ENCODE data around the gene LMBR1L. TPM values are rescaled to one million over a fixed set of nuclear protein-coding genes. Genes with fewer than 3 reads are reported as not detected.

LMBR1L gene
- total RNA-seq, 1 experiment from 2014 or later: 78.2 TPM

DNA sequence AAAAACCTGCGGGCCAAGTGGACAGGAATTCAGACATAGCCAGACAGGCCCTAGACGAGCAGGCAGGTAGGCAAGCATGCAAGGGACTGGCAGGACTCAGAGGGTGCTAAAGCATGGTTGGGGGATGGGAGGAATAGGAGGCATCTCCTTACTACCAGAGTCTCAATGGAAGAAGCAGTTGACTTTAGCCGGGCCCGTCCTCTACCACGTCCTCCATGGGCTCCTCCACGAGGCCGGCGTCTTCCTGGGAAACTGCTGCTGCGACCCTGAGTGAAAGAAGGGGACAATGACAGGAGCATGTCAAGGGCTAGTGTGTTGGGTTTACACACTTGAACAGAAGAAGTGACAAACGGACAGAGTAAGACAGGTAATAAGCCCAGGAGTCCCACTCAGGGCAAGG is 61.7 kb downstream of the LMBR1L start (continued):
- TF ChIP-seq MYBL2 (CRISPR knock-in tag; IDR thresholded peaks at IDR 0.05): no peak
- TF ChIP-seq, protein P1, sequence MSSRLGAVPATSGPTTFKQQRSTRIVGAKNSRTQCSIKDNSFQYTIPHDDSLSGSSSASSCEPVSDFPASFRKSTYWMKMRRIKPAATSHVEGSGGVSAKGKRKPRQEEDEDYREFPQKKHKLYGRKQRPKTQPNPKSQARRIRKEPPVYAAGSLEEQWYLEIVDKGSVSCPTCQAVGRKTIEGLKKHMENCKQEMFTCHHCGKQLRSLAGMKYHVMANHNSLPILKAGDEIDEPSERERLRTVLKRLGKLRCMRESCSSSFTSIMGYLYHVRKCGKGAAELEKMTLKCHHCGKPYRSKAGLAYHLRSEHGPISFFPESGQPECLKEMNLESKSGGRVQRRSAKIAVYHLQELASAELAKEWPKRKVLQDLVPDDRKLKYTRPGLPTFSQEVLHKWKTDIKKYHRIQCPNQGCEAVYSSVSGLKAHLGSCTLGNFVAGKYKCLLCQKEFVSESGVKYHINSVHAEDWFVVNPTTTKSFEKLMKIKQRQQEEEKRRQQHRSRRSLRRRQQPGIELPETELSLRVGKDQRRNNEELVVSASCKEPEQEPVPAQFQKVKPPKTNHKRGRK (CRISPR knock-in tag; IDR thresholded peaks at IDR 0.05; ENCODE audit: borderline replicate concordance): no peak

Other genes with a start within 250 kb of the LMBR1L start
- gene RND1, start 245.0 kb downstream of the LMBR1L start, total RNA-seq (2021): 7.6 to 9.1 TPM (median 8.5 TPM) in 3 replicates
- gene FKBP11, start 185.4 kb downstream of the LMBR1L start, total RNA-seq (2021): 54.7 to 64.5 TPM (median 62.9 TPM) in 3 replicates
- 238 to 256 TPM (median 248 TPM) in 3 replicates for gene ARF3, start 153.4 kb downstream of the LMBR1L start, total RNA-seq (2021)
- 0.50 to 0.55 TPM (median 0.55 TPM) in 3 replicates for gene WNT10B, start 139.1 kb downstream of the LMBR1L start, total RNA-seq (2021)
- not detected in 3 replicates for gene WNT1, start 132.5 kb downstream of the LMBR1L start, total RNA-seq (2021)
- gene DDN, start 111.5 kb downstream of the LMBR1L start, total RNA-seq (2021): 0.33 to 0.55 TPM (median 0.50 TPM) in 3 replicates
- 37.9 to 41.6 TPM (median 38.0 TPM) in 3 replicates for gene PRKAG1, start 92.1 kb downstream of the LMBR1L start, total RNA-seq (2021)
- 100 to 104 TPM (median 101 TPM) in 3 replicates for gene KMT2D, start 50.1 kb downstream of the LMBR1L start, total RNA-seq (2021)
- 6.4 to 9.0 TPM (median 6.9 TPM) in 3 replicates for gene RHEBL1, start 40.9 kb downstream of the LMBR1L start, total RNA-seq (2021)
- 0.15 TPM in 1 of 3 replicates, not detected in the others for gene DHH, start 16.0 kb downstream of the LMBR1L start, total RNA-seq (2021)
- 1,806 to 1,997 TPM (median 1,954 TPM) in 3 replicates for gene TUBA1B, start 20.5 kb upstream of the LMBR1L start, total RNA-seq (2021)
- gene TUBA1A, start 78.2 kb upstream of the LMBR1L start, total RNA-seq (2021): 195 to 226 TPM (median 203 TPM) in 3 replicates
- gene TUBA1C, start 154.2 kb upstream of the LMBR1L start, total RNA-seq (2021): 458 to 540 TPM (median 478 TPM) in 3 replicates
- 0.73 to 2.4 TPM (median 1.7 TPM) in 3 replicates for gene PRPH, start 184.3 kb upstream of the LMBR1L start, total RNA-seq (2021)
- 78.5 to 89.2 TPM (median 80.0 TPM) in 3 replicates for gene TROAP, start 212.4 kb upstream of the LMBR1L start, total RNA-seq (2021)
- gene C1QL4, start 226.3 kb upstream of the LMBR1L start, total RNA-seq (2021): 0.92 to 1.2 TPM (median 1.2 TPM) in 3 replicates
- gene DNAJC22, start 236.0 kb upstream of the LMBR1L start, total RNA-seq (2021): 0.14 to 0.24 TPM (median 0.23 TPM) in 3 replicates